ENCODE measurements around the gene EFHD1. TPM values are rescaled to one million over a fixed set of nuclear protein-coding genes. Genes with fewer than 3 reads are reported as not detected.
"Not testable (repeated sequence)": the region's sequence is repeated elsewhere in the genome, so short reads cannot be mapped to it uniquely, and the experiment has no call there.

Gene EFHD1
- total RNA-seq, 2 donors from 2014 or later = 1.4 to 3.4 TPM

DNA sequence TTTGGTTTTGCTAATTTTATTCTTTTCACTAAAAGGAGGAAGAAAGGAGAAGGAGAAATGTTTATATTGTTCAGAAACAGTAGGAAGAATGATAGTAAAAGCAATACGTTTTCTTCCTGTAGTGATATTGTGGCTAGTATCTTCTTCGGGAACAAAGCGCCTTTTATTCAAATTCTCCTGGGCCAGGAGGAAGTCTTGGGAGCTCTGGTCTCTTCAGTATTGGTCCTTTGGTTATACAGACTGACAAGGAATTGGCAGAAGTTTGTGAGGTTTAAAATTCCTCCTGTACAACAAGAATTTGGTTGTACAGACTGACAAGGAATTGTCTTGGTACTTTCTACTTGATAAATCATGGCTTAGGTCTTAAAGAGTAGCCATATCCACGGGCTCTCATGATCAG, 73.7 kb downstream of the EFHD1 start:
- TF ChIP-seq, protein P1, sequence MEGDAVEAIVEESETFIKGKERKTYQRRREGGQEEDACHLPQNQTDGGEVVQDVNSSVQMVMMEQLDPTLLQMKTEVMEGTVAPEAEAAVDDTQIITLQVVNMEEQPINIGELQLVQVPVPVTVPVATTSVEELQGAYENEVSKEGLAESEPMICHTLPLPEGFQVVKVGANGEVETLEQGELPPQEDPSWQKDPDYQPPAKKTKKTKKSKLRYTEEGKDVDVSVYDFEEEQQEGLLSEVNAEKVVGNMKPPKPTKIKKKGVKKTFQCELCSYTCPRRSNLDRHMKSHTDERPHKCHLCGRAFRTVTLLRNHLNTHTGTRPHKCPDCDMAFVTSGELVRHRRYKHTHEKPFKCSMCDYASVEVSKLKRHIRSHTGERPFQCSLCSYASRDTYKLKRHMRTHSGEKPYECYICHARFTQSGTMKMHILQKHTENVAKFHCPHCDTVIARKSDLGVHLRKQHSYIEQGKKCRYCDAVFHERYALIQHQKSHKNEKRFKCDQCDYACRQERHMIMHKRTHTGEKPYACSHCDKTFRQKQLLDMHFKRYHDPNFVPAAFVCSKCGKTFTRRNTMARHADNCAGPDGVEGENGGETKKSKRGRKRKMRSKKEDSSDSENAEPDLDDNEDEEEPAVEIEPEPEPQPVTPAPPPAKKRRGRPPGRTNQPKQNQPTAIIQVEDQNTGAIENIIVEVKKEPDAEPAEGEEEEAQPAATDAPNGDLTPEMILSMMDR (IDR thresholded peaks at IDR 0.05) = no peak
- no peaks in the 10 kb centered on the region for H3K4me1 ChIP-seq
- H3K9ac ChIP-seq (ENCODE audit: low read depth in 2 of 2, low read length in 2 of 2) = no peak overlapping the region
- no peak overlapping the region for H3K4me3 ChIP-seq
- H3K27ac ChIP-seq = no peak overlapping the region
- intact Hi-C loops (cut with DNase I) = no loop called here
- no peaks in the 10 kb centered on the region for H3K27me3 ChIP-seq
- no peaks in the 10 kb centered on the region for H3K36me3 ChIP-seq
- H3K9me3 ChIP-seq = no peaks in the 10 kb centered on the region
- DNase-seq = no peak

DNA sequence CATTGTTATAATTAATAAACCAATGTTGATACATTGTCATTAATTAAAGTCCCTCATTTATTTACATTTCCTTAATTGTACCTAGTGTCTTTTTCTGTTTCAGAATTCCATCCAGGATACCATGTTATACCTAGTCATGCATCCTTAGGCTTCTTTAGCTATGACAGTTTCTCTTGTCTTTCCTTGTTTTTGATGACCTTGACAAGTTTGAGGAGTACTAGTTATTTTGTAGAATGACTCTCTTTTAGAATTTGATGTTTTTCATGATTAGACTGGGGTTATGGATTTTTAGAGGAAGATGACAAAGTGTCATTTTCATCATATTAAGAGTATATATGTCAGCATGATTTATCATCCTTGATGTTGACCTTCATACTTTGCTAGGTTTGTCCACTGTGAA, 80.1 kb downstream of the EFHD1 start:
- TF ChIP-seq, protein P1 (IDR thresholded peaks at IDR 0.05) = no peak
- Histone ChIP-seq H3K4me1 (no peaks in the 10 kb centered on the region), H3K36me3 (no peaks in the 10 kb centered on the region), H3K27ac (no peak overlapping the region), H3K4me3 (no peak overlapping the region), H3K9ac (ENCODE audit: low read depth in 2 of 2, low read length in 2 of 2) (no peak overlapping the region), H3K9me3 (no peaks in the 10 kb centered on the region), H3K27me3 (no peaks in the 10 kb centered on the region)
- no peak for DNase-seq
- intact Hi-C loops (cut with DNase I) = no loop called here

DNA sequence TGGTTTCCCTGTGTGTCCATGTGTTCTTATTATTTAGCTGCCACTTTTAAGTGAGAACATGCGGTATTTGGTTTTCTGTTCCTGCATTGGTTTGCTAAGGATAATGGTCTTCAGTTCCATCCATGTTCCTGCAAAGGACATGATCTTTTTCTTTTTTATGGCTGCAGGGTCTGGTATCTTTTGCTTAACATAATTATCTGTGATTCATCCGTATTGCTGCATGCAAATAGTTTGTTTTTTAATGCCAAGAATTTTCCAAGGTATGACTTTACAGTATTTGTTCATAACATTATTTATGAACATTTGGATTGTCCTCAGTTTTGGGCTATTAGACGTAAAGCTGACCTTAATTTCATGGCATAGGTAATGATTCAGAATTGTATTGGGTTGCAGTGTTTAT, 81.6 kb downstream of the EFHD1 start:
- H3K27ac ChIP-seq = no peak overlapping the region
- H3K9ac ChIP-seq (ENCODE audit: low read depth in 2 of 2, low read length in 2 of 2) = no peak overlapping the region
- no peaks in the 10 kb centered on the region for H3K36me3 ChIP-seq
- intact Hi-C loops (cut with DNase I) = no loop called here
- DNase-seq = no peak
- TF ChIP-seq, protein P1 (IDR thresholded peaks at IDR 0.05) = no peak
- H3K4me3 ChIP-seq = no peak overlapping the region
- H3K4me1 ChIP-seq = no peaks in the 10 kb centered on the region
- no peaks in the 10 kb centered on the region for H3K27me3 ChIP-seq
- H3K9me3 ChIP-seq = no peaks in the 10 kb centered on the region

DNA sequence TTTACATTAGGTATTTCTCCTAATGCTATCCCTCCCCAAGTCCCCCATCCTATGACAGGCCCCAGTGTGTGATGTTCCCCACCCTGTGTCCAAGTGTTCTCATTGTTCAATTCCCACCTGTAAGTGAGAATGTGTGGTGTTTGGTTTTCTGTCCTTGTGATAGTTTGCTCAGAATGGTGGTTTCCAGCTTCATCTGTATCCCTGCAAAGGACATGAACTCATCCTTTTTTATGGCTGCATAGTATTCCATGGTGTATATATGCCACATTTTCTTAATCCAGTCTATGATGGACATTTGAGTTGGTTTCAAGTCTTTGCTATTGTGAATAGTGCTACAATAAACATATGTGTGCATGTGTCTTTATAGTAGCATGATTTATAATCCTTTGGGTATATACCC, 86.7 kb downstream of the EFHD1 start:
- H3K27me3 ChIP-seq; H3K9me3 ChIP-seq; H3K4me3 ChIP-seq; H3K9ac ChIP-seq (ENCODE audit: low read depth in 2 of 2, low read length in 2 of 2); H3K27ac ChIP-seq; H3K4me1 ChIP-seq; intact Hi-C loops (cut with DNase I); DNase-seq; H3K36me3 ChIP-seq: not testable (repeated sequence)

DNA sequence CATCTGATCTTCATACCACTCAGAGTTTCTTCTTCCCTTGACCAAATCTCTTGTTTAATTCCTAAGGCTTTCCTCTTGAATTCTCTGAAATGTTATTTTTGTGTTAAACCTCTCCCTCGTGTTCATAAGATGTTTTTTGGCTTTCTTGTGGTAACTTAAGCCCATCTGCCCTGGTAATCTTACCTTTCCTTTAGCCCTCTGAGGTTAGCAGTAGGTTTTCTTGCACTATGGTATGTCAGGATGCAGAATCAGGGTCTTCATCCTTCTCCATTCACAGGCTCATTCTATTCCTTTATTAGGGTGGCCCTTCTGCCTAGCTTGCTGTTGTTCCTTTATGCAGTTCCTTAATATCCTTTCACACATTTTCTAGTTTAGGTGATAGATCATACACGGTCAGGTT, 87.9 kb downstream of the EFHD1 start:
- intact Hi-C loops (cut with DNase I) = no loop called here
- H3K4me1 ChIP-seq = no peaks in the 10 kb centered on the region
- TF ChIP-seq, protein P1 (IDR thresholded peaks at IDR 0.05) = no peak
- no peak for DNase-seq
- no peak overlapping the region for H3K9ac ChIP-seq (ENCODE audit: low read depth in 2 of 2, low read length in 2 of 2)
- H3K9me3 ChIP-seq = no peaks in the 10 kb centered on the region
- no peak overlapping the region for H3K4me3 ChIP-seq
- no peaks in the 10 kb centered on the region for H3K36me3 ChIP-seq
- H3K27ac ChIP-seq = no peak overlapping the region
- no peaks in the 10 kb centered on the region for H3K27me3 ChIP-seq

DNA sequence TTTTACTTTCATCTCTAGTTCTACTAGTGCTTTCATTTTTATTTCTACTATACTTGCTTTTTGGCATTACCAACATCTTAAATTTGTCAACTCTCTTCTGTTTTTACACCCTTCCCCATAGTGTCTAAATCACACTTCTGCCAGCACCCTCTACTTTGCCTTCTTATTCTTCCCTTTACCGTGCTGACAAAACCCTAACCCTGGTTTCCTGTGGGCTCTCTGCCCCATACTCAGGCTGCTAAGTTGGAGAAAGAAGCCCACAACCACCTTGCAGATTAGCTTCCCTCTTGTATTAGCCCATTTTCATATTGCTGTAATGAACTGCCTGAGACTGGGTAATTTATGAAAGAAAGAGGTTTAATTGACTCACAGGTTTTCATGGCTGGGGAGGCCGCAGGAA, 88.5 kb downstream of the EFHD1 start:
- no peak overlapping the region for H3K4me3 ChIP-seq
- H3K4me1 ChIP-seq = no peaks in the 10 kb centered on the region
- H3K27ac ChIP-seq = no peak overlapping the region
- H3K27me3 ChIP-seq = no peaks in the 10 kb centered on the region
- no peak for DNase-seq
- no peaks in the 10 kb centered on the region for H3K9me3 ChIP-seq
- TF ChIP-seq, protein P1 (IDR thresholded peaks at IDR 0.05) = no peak
- intact Hi-C loops (cut with DNase I) = no loop called here
- no peaks in the 10 kb centered on the region for H3K36me3 ChIP-seq
- H3K9ac ChIP-seq (ENCODE audit: low read depth in 2 of 2, low read length in 2 of 2) = no peak overlapping the region

Measured in colonic mucosa (tissue), 4 donors.